Peyer's patch (tissue), 4 donors: Measurements from ENCODE around the gene INPP4A. TPM values are rescaled to one million over a fixed set of nuclear protein-coding genes. Genes with fewer than 3 reads are reported as not detected.
A peak's percentile ranks its signal among the peaks of the same experiment; 100 is the strongest.

Source experiments
- DNase-seq, 3 donors: peaks; one replicate each; pipeline ENCODE4 v3.0.0-alpha.2; 2017 to 2019
- H3K27ac ChIP-seq, 4 donors: fragments of 200-600 bp; sonication (generic); one replicate each; pipeline ENCODE4 v1.5.1; 2016 to 2019
- H3K27me3 ChIP-seq, 2 donors: fragments of 200-600 bp; sonication (generic); one replicate each; pipeline ENCODE4 v1.5.1; 2019
- H3K36me3 ChIP-seq, 3 donors: fragments of 200-600 bp; sonication (generic); one replicate each; pipeline ENCODE4 v1.5.1; 2016 to 2019
- H3K4me1 ChIP-seq, 4 donors: fragments of 200-600 bp; sonication (generic); one replicate each; pipeline ENCODE4 v1.5.1; 2016 to 2019
- H3K4me3 ChIP-seq, 4 donors: fragments of 200-600 bp; sonication (generic); 1 replicate in 3 of 4; 2 replicates in 1 of 4; pipeline ENCODE4 v1.5.1; 2016 to 2019; ENCODE audit warnings: mild to moderate bottlenecking in 1 of 4
- H3K9me3 ChIP-seq, 4 donors: fragments of 200-600 bp; sonication (generic); one replicate each; pipeline ENCODE4 v1.5.1; 2016 to 2019; ENCODE audit warnings: mild to moderate bottlenecking in 1 of 4
- CTCF ChIP-seq, 6 experiments: fragments of 450-650 bp in 4 of 6; fragments of 200-600 bp in 2 of 6; sonication (generic) in 1 of 6; IDR thresholded peaks; one replicate each; pipeline ENCODE4 v1.5.1; 2017 to 2019; ENCODE audit warnings: antibody characterized with exemption in 6 of 6, mild to moderate bottlenecking in 3 of 6, moderate library complexity in 1 of 6
- POLR2A ChIP-seq, 2 donors: fragments of 450-650 bp; IDR thresholded peaks; one replicate each; pipeline ENCODE4 v1.5.1; 2017; ENCODE audit warnings: antibody characterized with exemption in 2 of 2, mild to moderate bottlenecking in 2 of 2, moderate library complexity in 2 of 2
- total RNA-seq, 4 donors: library from RNA; depleted of rRNA; stranded (reverse); fragments of >200 nt; gene quantifications; one replicate each; pipeline ENCODE4 v1.1.0, GENCODE V29; 2016

INPP4A gene
- total RNA-seq, 4 donors from 2014 or later = 15.6 to 78.4 (median 27.4) TPM

GRCh38 chr2:98518101-98518500 is 73.4 kb downstream of the INPP4A start:
- H3K9me3 ChIP-seq = no peaks in the 10 kb centered on the region
- peaks cover 0 to 4% (median 0%) of the 10 kb centered on the region in 4 donors for H3K4me1 ChIP-seq
- H3K36me3 ChIP-seq = peaks cover 0 to 7% (median 0%) of the 10 kb centered on the region in 3 donors
- H3K4me3 ChIP-seq = no peak overlapping the region
- peak; percentile 8 to 58 (median 39) for TF ChIP-seq CTCF (IDR thresholded peaks at IDR 0.05)
- TF ChIP-seq POLR2A (IDR thresholded peaks at IDR 0.05) = no peak
- H3K27ac ChIP-seq = no peak overlapping the region
- peak in 2 of 3 donors; percentile 42 to 64 for DNase-seq
- no peaks in the 10 kb centered on the region for H3K27me3 ChIP-seq

DNA sequence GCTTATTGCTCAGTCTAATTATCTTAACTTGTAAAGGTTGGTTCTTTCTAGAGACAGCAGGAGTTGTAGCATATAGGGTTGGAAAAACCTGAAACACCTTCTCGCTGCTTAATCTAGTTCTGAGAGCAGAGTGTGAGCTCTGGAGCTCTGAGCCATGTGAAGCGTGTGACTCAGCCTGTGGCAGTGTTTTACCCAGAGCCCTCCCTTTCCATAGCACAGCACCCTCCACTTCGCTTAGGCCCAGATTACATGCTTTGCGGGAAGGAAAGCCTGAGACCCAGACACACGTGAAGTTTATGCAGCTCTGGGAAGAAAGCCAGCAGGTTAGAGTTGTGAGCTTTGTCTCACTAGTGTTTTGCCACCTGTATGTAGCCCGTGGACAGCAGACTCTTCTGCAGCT is 74.5 kb downstream of the INPP4A start:
- Histone ChIP-seq H3K4me1 (peaks cover 0 to 4% (median 0%) of the 10 kb centered on the region in 4 donors), H3K27me3 (no peaks in the 10 kb centered on the region), H3K9me3 (no peaks in the 10 kb centered on the region), H3K27ac (no peak overlapping the region), H3K36me3 (peaks cover 0 to 7% (median 0%) of the 10 kb centered on the region in 3 donors), H3K4me3 (no peak overlapping the region)
- no peak for DNase-seq
- TF ChIP-seq CTCF (IDR thresholded peaks at IDR 0.05) (no peak), POLR2A (IDR thresholded peaks at IDR 0.05) (no peak)

- no peak overlapping the region for H3K27ac ChIP-seq
- peaks cover 0 to 7% (median 0%) of the 10 kb centered on the region in 3 donors for H3K36me3 ChIP-seq
- no peak overlapping the region for H3K4me3 ChIP-seq
- peaks cover 0 to 1% (median 0%) of the 10 kb centered on the region in 4 donors for H3K4me1 ChIP-seq
- H3K9me3 ChIP-seq = no peaks in the 10 kb centered on the region
- DNase-seq = no peak
- TF ChIP-seq POLR2A (IDR thresholded peaks at IDR 0.05) (no peak), CTCF (IDR thresholded peaks at IDR 0.05) (no peak)
- H3K27me3 ChIP-seq = no peaks in the 10 kb centered on the region
Measured at GRCh38 chr2:98519851-98520250, 75.2 kb downstream of the INPP4A start.

DNA sequence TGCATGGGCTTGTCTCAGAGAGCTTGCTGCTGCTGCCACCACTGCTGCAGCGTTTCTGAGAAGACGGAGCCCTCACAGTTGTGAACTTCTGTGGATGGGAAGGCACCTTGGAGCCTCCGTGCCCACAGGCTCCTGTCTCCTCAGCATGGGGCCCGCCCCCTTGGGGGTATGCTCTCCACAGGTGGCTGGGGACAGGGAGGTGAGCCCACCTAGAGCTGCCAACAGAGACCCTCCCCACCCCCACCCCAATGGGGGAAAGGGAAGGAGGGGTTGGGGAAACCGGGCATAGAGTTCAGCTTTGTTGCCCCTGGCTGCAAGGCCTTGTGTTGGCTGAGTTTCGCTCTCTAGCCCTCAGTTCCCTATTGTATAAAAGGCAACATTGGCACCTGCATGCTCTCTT is 76.1 kb downstream of the INPP4A start:
- no peak for TF ChIP-seq POLR2A (IDR thresholded peaks at IDR 0.05)
- no peak for TF ChIP-seq CTCF (IDR thresholded peaks at IDR 0.05)
- Histone ChIP-seq H3K4me1 (no peaks in the 10 kb centered on the region), H3K27me3 (no peaks in the 10 kb centered on the region), H3K27ac (no peak overlapping the region), H3K9me3 (no peaks in the 10 kb centered on the region), H3K4me3 (no peak overlapping the region), H3K36me3 (peaks cover 0 to 7% (median 0%) of the 10 kb centered on the region in 3 donors)
- DNase-seq = no peak

GRCh38 chr2:98521266-98521665 is 76.6 kb downstream of the INPP4A start:
- TF ChIP-seq CTCF (IDR thresholded peaks at IDR 0.05) (no peak), POLR2A (IDR thresholded peaks at IDR 0.05) (no peak)
- DNase-seq = no peak
- Histone ChIP-seq H3K4me1 (no peaks in the 10 kb centered on the region), H3K9me3 (no peaks in the 10 kb centered on the region), H3K36me3 (peaks cover 0 to 7% (median 0%) of the 10 kb centered on the region in 3 donors), H3K4me3 (no peak overlapping the region), H3K27me3 (no peaks in the 10 kb centered on the region), H3K27ac (no peak overlapping the region)

DNA sequence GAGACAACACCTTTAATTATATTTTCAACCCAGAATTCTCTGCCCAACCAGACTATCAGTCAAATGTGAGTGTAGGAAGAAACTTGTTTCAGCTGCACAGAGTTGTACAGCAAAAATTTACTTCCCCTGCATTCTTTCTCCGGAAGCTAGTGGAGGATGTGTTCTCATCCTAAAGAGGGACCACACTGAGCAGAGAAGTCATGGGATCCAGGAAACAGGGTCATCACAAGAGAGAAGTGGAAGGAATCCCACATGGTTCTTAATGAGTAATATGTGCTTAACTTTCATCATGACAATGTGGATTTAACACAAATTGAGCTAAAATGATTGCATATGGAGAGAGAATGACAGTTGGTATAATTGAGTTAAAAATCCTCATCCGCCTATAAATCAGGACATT is 78.2 kb downstream of the INPP4A start:
- TF ChIP-seq POLR2A (IDR thresholded peaks at IDR 0.05) = no peak
- no peak for TF ChIP-seq CTCF (IDR thresholded peaks at IDR 0.05)
- H3K9me3 ChIP-seq = no peaks in the 10 kb centered on the region
- H3K36me3 ChIP-seq = peaks cover 0 to 7% (median 0%) of the 10 kb centered on the region in 3 donors
- no peak overlapping the region for H3K4me3 ChIP-seq
- H3K27me3 ChIP-seq = no peaks in the 10 kb centered on the region
- no peaks in the 10 kb centered on the region for H3K4me1 ChIP-seq
- no peak overlapping the region for H3K27ac ChIP-seq
- DNase-seq = no peak
